Endothelial cell of umbilical vein (primary cell): Measurements from ENCODE around the gene MAGI1. TPM values are rescaled to one million over a fixed set of nuclear protein-coding genes. Genes with fewer than 3 reads are reported as not detected.

Source experiments
- BruUV-seq: library from RNA; stranded (reverse); fragments of 400-500 nt; replicated peaks from 2 replicates; lab custom pipeline; 2021; lab: Mats Ljungman, UMichigan
- CTCF ChIA-PET: fragments of 300-600, 350-600 bp; sonication (Branson Sonifier 250); formaldehyde crosslinking; loops from one replicate; lab custom pipeline; 2021; ENCODE audit warnings: antibody characterized with exemption, inconsistent platforms; lab: Charles Lee
- POLR2A ChIA-PET: fragments of 300-600, 350-600 bp; sonication (Branson Sonifier 250); formaldehyde crosslinking; loops from one replicate; lab custom pipeline; 2021; ENCODE audit warnings: antibody characterized with exemption, inconsistent platforms; lab: Charles Lee
- DNase-seq: peaks from one replicate; pipeline ENCODE4 v3.0.0-alpha.2; 2011; ENCODE audit warnings: low read depth, low spot score
- FAIRE-seq: peaks from 2 replicates; lab custom pipeline; 2011; peaks lifted over from hg19 to GRCh38; lab: Jason Lieb, UNC
- H2AFZ ChIP-seq: 2 replicates; pipeline ENCODE4 v1.6.0; 2012; ENCODE audit warnings: low read depth, low read length, control low read depth, inconsistent platforms
- H3K27ac ChIP-seq: 2 replicates; pipeline ENCODE4 v1.5.1; 2011; ENCODE audit warnings: low read depth, mild to moderate bottlenecking, control low read depth, low read length, moderate library complexity; ENCODE audit not compliant: insufficient read depth
- H3K27me3 ChIP-seq, 2 experiments: 2 replicates each; pipeline versions ENCODE4 v1.6.0 to v1.6.1; 2011; ENCODE audit warnings: low read length in 2 of 2, mixed read lengths in 1 of 2; ENCODE audit not compliant: control insufficient read depth in 2 of 2, insufficient read depth in 2 of 2
- H3K36me3 ChIP-seq, 2 experiments: 2 replicates in 1 of 2; 3 replicates in 1 of 2; pipeline ENCODE4 v1.5.1; 2011; ENCODE audit warnings: low read length in 2 of 2, mild to moderate bottlenecking in 1 of 2, moderate library complexity in 1 of 2; ENCODE audit not compliant: control insufficient read depth in 2 of 2, insufficient read depth in 2 of 2; ENCODE audit errors: extremely low read depth in 1 of 2
- H3K4me1 ChIP-seq: 3 replicates; pipeline ENCODE4 v1.5.1; 2011; ENCODE audit warnings: mild to moderate bottlenecking, low read length; ENCODE audit not compliant: control insufficient read depth, insufficient read depth; ENCODE audit errors: extremely low read depth
- H3K4me2 ChIP-seq: 2 replicates; pipeline ENCODE4 v1.6.1; 2011; ENCODE audit warnings: low read length, control low read depth, mixed read lengths; ENCODE audit not compliant: insufficient read depth
- H3K4me3 ChIP-seq, 3 experiments: fragments of 200-600 bp in 1 of 3; sonication (generic), shearing (Covaris generic) in 1 of 3; replicated peaks in 1 of 3; 2 replicates each; pipeline ENCODE4 v1.5.1; 2011 to 2016; ENCODE audit warnings: control low read depth in 3 of 3, low read length in 3 of 3, mild to moderate bottlenecking in 2 of 3, inconsistent platforms in 1 of 3, low read depth in 1 of 3, moderate library complexity in 1 of 3; ENCODE audit not compliant: insufficient read depth in 1 of 3
- H3K79me2 ChIP-seq: 2 replicates; pipeline ENCODE4 v1.6.0; 2012; ENCODE audit warnings: low read length, inconsistent platforms; ENCODE audit not compliant: control insufficient read depth, insufficient read depth
- H3K9ac ChIP-seq: replicated peaks from 2 replicates; pipeline ENCODE3; 2011; ENCODE audit warnings: low read length, control low read depth; ENCODE audit not compliant: insufficient read depth; ENCODE audit errors: extremely low read depth
- H3K9me1 ChIP-seq: replicated peaks from 3 replicates; pipeline ENCODE4 v1.6.0; 2011; ENCODE audit warnings: mild to moderate bottlenecking, low read length; ENCODE audit not compliant: control insufficient read depth, insufficient read depth; ENCODE audit errors: extremely low read depth
- H3K9me3 ChIP-seq: replicated peaks from 2 replicates; pipeline ENCODE4 v1.5.1; 2012; ENCODE audit warnings: low read length, inconsistent platforms; ENCODE audit not compliant: control insufficient read depth, insufficient read depth
- H4K20me1 ChIP-seq: replicated peaks from 2 replicates; pipeline ENCODE3; 2011; ENCODE audit warnings: mild to moderate bottlenecking, low read length; ENCODE audit not compliant: control insufficient read depth, insufficient read depth; ENCODE audit errors: extremely low read depth
- EZH2 ChIP-seq: IDR thresholded peaks from 2 replicates; pipeline ENCODE4 v1.6.1; 2012; ENCODE audit warnings: borderline replicate concordance, low read depth, mild to moderate bottlenecking, moderate library complexity, low read length, inconsistent platforms; ENCODE audit not compliant: severe bottlenecking
- FOS ChIP-seq: IDR thresholded peaks from 2 replicates; pipeline ENCODE4 v1.6.1; 2011; ENCODE audit warnings: mild to moderate bottlenecking, low read length, moderate library complexity, borderline replicate concordance; ENCODE audit not compliant: insufficient read depth
- GATA2 ChIP-seq: IDR thresholded peaks from 2 replicates; pipeline ENCODE4 v1.7.0; 2011; ENCODE audit warnings: low read depth, mild to moderate bottlenecking, moderate library complexity, mixed read lengths, low read length; ENCODE audit not compliant: insufficient read length, insufficient read depth
- JUN ChIP-seq: IDR thresholded peaks from 2 replicates; pipeline ENCODE4 v1.6.1; 2011; ENCODE audit warnings: borderline replicate concordance, low read depth; ENCODE audit not compliant: insufficient read length, insufficient read depth
- MYC ChIP-seq: IDR thresholded peaks from one replicate; pipeline ENCODE4 v1.6.1; 2011; ENCODE audit warnings: mild to moderate bottlenecking, low read depth, low read length
- POLR2A ChIP-seq: IDR thresholded peaks from 2 replicates; pipeline ENCODE4 v1.6.1; 2012; ENCODE audit warnings: low read depth, mild to moderate bottlenecking, control low read depth, low read length
- POLR2AphosphoS5 ChIP-seq: IDR thresholded peaks from 2 replicates; pipeline ENCODE4 v1.6.1; 2012; ENCODE audit warnings: low read depth, mild to moderate bottlenecking, control low read depth, low read length, moderate library complexity; ENCODE audit not compliant: insufficient read depth
- dilution Hi-C: fragments of 300-500 bp; cut with MboI; formaldehyde crosslinking; loops from one replicate; pipeline ENCODE4 v1.15.0; 2019; ENCODE audit warnings: low sequenced_read_pairs; ENCODE audit not compliant: extremely low pct_ligation_motif_present
- intact Hi-C: fragments of 100-400 bp; cut with micrococcal nuclease; formaldehyde crosslinking; loops from one replicate; pipeline ENCODE4 v1.10.0; 2022
- polyA plus RNA-seq, 4 experiments: library from polyadenylated mRNA; depleted of rRNA in 3 of 4; stranded (reverse) in 3 of 4; unstranded in 1 of 4; fragments of >200 nt; gene quantifications; 2 replicates each; pipeline versions ENCODE4 v1.2.1 to v1.2.3, GENCODE V29; 2011 to 2012; ENCODE audit warnings: missing spikeins in 1 of 4
- total RNA-seq: library from RNA; stranded (reverse); gene quantifications from 2 replicates; pipeline ENCODE4 v1.2.3, GENCODE V29; 2021
- TF ChIP-seq, protein P1 (sequence below): IDR thresholded peaks from 2 replicates; pipeline ENCODE4 v1.6.1; 2011; ENCODE audit not compliant: insufficient read depth, insufficient read length
- TF ChIP-seq, protein P2 (sequence below), 2 donors: IDR thresholded peaks; 1 replicate in 1 of 2; 2 replicates in 1 of 2; pipeline ENCODE4 v1.5.1; 2011; ENCODE audit warnings: low read length in 2 of 2, mild to moderate bottlenecking in 2 of 2, moderate library complexity in 2 of 2, control low read depth in 1 of 2, inconsistent platforms in 1 of 2, low read depth in 1 of 2; ENCODE audit not compliant: insufficient read depth in 1 of 2; ENCODE audit errors: extremely low read depth in 1 of 2

MAGI1 gene
- total and polyA plus RNA-seq, 2 donors (not counting 3 experiments of a cell fraction or from before 2014, with no cell fraction given): 10.1 to 47.9 TPM

DNA sequence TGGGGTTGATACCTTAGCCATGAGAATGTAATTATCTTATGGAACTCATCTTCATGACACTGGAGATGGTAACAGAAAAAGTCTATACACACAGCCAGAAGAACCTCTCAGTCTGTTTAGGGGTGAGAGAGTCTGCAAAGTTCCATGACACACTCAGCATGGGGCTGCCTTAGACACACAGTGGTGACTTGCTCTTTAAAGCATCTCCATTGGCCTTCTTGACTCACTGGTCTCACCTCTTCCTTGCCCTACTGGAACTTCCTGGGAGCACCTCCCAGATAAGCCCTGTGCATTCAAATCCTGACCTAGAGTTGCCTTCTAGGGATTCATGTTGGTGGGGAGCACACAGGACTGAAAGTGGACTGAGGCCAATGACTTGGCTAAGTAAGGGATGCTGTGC lies 9.3 kb downstream of the MAGI1 start:
- H3K79me2 ChIP-seq: peaks cover 20% of the 10 kb centered on the region
- H3K9me1 ChIP-seq: no peaks in the 10 kb centered on the region
- no peak overlapping the region for H3K4me3 ChIP-seq
- CTCF ChIA-PET: no interaction called here
- intact Hi-C loops: no loop called here
- dilution Hi-C loops: no loop called here
- BruUV-seq: no TSS peak
- H3K27me3 ChIP-seq: no peaks in the 10 kb centered on the region
- no peaks in the 10 kb centered on the region for H3K9me3 ChIP-seq
- no peak overlapping the region for H2AFZ ChIP-seq
- DNase-seq (no peak), FAIRE-seq (no peak)
- H4K20me1 ChIP-seq: peaks cover 11% of the 10 kb centered on the region
- H3K27ac ChIP-seq: no peak overlapping the region
- H3K9ac ChIP-seq: no peak overlapping the region
- no peaks in the 10 kb centered on the region for H3K4me1 ChIP-seq
- POLR2A ChIA-PET: no interaction called here
- TF ChIP-seq POLR2A (no peak), FOS (no peak), EZH2 (no peak), MYC (no peak), GATA2 (no peak), POLR2AphosphoS5 (no peak)
- H3K36me3 ChIP-seq: no peaks in the 10 kb centered on the region
- no peak overlapping the region for H3K4me2 ChIP-seq

DNA sequence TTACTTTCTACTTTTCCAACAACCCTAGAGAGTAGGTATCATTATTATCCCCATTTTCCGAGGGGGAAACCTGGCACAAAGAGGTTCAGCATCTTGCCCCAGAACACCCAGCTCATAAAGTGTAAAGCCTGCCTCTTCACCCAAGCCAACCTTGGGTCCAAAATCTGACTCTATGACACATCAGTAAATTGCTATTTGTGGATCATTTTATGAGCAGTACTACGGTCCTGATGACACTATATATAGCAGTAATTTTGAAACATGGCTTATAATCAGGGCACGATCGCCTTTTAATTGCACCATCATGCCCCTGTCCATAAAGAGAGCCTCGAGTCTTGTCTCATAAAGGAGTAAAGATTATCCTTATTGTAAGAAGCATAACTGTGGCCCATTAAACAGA lies 9.7 kb downstream of the MAGI1 start:
- no peak overlapping the region for H3K4me2 ChIP-seq
- ChIA-PET CTCF (no interaction called here), POLR2A (no interaction called here)
- no peaks in the 10 kb centered on the region for H3K27me3 ChIP-seq
- no peak overlapping the region for H3K4me3 ChIP-seq
- TF ChIP-seq, protein P1, sequence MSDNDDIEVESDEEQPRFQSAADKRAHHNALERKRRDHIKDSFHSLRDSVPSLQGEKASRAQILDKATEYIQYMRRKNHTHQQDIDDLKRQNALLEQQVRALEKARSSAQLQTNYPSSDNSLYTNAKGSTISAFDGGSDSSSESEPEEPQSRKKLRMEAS: no peak
- TF ChIP-seq POLR2AphosphoS5: no peak
- no peak for TF ChIP-seq EZH2
- no peak for TF ChIP-seq GATA2
- no peak for TF ChIP-seq JUN
- no peak for TF ChIP-seq MYC
- TF ChIP-seq POLR2A: no peak
- TF ChIP-seq FOS: no peak
- TF ChIP-seq, protein P2, sequence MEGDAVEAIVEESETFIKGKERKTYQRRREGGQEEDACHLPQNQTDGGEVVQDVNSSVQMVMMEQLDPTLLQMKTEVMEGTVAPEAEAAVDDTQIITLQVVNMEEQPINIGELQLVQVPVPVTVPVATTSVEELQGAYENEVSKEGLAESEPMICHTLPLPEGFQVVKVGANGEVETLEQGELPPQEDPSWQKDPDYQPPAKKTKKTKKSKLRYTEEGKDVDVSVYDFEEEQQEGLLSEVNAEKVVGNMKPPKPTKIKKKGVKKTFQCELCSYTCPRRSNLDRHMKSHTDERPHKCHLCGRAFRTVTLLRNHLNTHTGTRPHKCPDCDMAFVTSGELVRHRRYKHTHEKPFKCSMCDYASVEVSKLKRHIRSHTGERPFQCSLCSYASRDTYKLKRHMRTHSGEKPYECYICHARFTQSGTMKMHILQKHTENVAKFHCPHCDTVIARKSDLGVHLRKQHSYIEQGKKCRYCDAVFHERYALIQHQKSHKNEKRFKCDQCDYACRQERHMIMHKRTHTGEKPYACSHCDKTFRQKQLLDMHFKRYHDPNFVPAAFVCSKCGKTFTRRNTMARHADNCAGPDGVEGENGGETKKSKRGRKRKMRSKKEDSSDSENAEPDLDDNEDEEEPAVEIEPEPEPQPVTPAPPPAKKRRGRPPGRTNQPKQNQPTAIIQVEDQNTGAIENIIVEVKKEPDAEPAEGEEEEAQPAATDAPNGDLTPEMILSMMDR (IDR thresholded peaks at IDR 0.05; ENCODE audit: extremely low read depth in 1 of 2, insufficient read depth in 1 of 2, low read depth in 1 of 2, low read length in 2 of 2): no peak
- H2AFZ ChIP-seq: no peak overlapping the region
- DNase-seq (no peak), FAIRE-seq (no peak)
- no peak overlapping the region for H3K27ac ChIP-seq
- H3K4me1 ChIP-seq: no peaks in the 10 kb centered on the region
- H3K9me3 ChIP-seq: no peaks in the 10 kb centered on the region
- peaks cover 11% of the 10 kb centered on the region for H4K20me1 ChIP-seq
- no peaks in the 10 kb centered on the region for H3K36me3 ChIP-seq
- H3K9me1 ChIP-seq: no peaks in the 10 kb centered on the region
- peaks cover 16% of the 10 kb centered on the region for H3K79me2 ChIP-seq
- BruUV-seq: no TSS peak
- no peak overlapping the region for H3K9ac ChIP-seq
- dilution Hi-C loops (no loop called here), intact Hi-C loops (no loop called here)
